Measurements from ENCODE around the gene DOP1B. TPM values are rescaled to one million over a fixed set of nuclear protein-coding genes. Genes with fewer than 3 reads are reported as not detected.

Gene DOP1B
- total RNA-seq, 1 donor, result 16.3 TPM

DNA sequence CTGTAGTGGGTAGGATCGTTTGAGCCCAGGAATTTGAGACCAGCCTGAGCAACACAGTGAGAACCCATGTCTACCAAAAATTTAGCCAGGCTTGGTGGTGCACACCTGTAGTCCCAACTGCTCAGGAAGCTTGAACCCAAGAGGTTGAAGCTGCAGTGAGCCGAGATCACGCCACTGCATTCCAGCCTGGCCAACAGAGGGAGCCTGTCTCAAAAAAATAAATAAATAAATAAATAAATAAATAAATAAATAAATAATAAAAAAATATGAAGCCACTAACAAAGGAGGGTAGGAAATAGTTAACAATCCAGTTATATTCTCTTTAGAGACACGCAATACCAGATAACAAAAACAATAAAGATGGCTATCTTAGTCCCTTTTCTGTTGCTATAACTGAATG lies 33.6 kb upstream of the DOP1B start:
- no peak overlapping the region for H3K4me2 ChIP-seq (ENCODE audit: insufficient read depth, low read length)
- no peaks in the 10 kb centered on the region for H3K36me3 ChIP-seq (ENCODE audit: insufficient read depth, low read length)
- no peaks in the 10 kb centered on the region for H3K27me3 ChIP-seq (ENCODE audit: insufficient read depth, low read length)
- H4K20me1 ChIP-seq (ENCODE audit: insufficient read depth, low read length), result no peaks in the 10 kb centered on the region
- TF ChIP-seq, protein P1, sequence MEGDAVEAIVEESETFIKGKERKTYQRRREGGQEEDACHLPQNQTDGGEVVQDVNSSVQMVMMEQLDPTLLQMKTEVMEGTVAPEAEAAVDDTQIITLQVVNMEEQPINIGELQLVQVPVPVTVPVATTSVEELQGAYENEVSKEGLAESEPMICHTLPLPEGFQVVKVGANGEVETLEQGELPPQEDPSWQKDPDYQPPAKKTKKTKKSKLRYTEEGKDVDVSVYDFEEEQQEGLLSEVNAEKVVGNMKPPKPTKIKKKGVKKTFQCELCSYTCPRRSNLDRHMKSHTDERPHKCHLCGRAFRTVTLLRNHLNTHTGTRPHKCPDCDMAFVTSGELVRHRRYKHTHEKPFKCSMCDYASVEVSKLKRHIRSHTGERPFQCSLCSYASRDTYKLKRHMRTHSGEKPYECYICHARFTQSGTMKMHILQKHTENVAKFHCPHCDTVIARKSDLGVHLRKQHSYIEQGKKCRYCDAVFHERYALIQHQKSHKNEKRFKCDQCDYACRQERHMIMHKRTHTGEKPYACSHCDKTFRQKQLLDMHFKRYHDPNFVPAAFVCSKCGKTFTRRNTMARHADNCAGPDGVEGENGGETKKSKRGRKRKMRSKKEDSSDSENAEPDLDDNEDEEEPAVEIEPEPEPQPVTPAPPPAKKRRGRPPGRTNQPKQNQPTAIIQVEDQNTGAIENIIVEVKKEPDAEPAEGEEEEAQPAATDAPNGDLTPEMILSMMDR (IDR thresholded peaks at IDR 0.05; ENCODE audit: extremely low read depth, low read depth, low read length), result peak; percentile 43
- no peak overlapping the region for H3K4me3 ChIP-seq (ENCODE audit: insufficient read depth, low read length)
- no peak overlapping the region for H2AFZ ChIP-seq (ENCODE audit: low read length)
- no peak for DNase-seq (ENCODE audit: insufficient read length, low spot score, missing footprints)
- H3K9me3 ChIP-seq (ENCODE audit: low read depth, low read length), result no peaks in the 10 kb centered on the region
- H3K4me1 ChIP-seq (ENCODE audit: insufficient read depth, low read length), result no peaks in the 10 kb centered on the region
- H3K79me2 ChIP-seq (ENCODE audit: insufficient read depth, low read length), result no peaks in the 10 kb centered on the region
- H3K27ac ChIP-seq (ENCODE audit: low read depth, low read length), result no peak overlapping the region

DNA sequence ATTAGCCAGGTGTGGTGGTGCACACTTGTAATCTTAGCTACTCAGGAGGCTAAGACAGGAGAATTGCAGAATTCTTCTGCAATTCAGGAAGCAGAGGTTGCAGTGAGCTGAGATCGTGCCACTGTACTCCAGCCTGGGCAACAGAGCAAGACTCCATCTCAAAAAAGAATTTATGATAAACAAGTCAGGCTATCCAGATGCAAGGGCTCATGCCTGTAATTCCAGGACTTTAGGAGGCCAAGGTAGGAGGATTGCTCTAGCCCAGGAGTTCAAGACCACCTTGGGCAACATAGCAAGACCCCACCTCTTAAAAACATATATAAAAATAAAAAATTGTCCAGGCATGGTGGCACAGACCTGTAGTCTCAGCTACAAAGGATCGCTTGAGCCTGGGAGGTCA lies 32.2 kb upstream of the DOP1B start:
- Histone ChIP-seq H3K9me3 (ENCODE audit: low read depth, low read length) (no peaks in the 10 kb centered on the region), H4K20me1 (ENCODE audit: insufficient read depth, low read length) (no peaks in the 10 kb centered on the region), H3K27ac (ENCODE audit: low read depth, low read length) (no peak overlapping the region), H3K79me2 (ENCODE audit: insufficient read depth, low read length) (no peaks in the 10 kb centered on the region), H3K4me3 (ENCODE audit: insufficient read depth, low read length) (no peak overlapping the region), H3K4me2 (ENCODE audit: insufficient read depth, low read length) (no peak overlapping the region), H2AFZ (ENCODE audit: low read length) (no peak overlapping the region), H3K27me3 (ENCODE audit: insufficient read depth, low read length) (no peaks in the 10 kb centered on the region), H3K36me3 (ENCODE audit: insufficient read depth, low read length) (no peaks in the 10 kb centered on the region), H3K4me1 (ENCODE audit: insufficient read depth, low read length) (no peaks in the 10 kb centered on the region)
- TF ChIP-seq, protein P1 (IDR thresholded peaks at IDR 0.05; ENCODE audit: extremely low read depth, low read depth, low read length), result no peak
- no peak for DNase-seq (ENCODE audit: insufficient read length, low spot score, missing footprints)

DNA sequence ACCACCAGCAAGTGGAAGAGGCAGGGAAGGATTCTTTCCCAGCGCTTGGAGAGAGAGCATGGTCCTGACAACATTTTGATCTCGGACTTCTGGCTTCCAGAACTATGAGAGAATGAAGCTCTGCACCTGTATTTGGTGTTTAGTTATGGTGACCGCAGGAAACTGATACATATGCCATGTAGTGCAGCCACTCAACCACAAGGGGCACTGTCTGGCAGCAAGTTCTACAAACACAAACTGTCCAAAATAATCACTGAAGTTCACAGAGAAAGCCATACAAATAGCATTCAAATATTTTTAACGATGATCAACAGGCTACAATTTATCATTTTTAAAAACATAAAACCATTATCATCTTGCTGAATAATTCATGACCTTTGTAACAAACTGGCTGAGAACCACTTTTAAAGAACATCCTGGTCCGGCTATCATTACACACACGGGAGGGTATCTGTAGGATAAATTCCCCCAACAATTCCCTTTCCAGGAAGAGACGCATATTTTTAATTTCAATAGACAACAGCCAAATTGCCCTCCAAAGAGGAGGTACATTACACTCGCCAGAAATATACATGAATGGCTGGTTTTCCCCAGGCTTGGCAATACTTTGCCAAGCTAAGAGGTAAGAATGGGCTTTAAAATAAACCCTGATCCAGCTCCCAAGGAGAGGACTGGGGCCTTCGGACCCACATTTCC lies 31.0 kb upstream of the DOP1B start:
- Histone ChIP-seq H3K4me2 (ENCODE audit: insufficient read depth, low read length) (no peak overlapping the region), H3K79me2 (ENCODE audit: insufficient read depth, low read length) (no peaks in the 10 kb centered on the region), H3K4me3 (ENCODE audit: insufficient read depth, low read length) (no peak overlapping the region), H3K27me3 (ENCODE audit: insufficient read depth, low read length) (no peaks in the 10 kb centered on the region), H3K9me3 (ENCODE audit: low read depth, low read length) (no peaks in the 10 kb centered on the region), H4K20me1 (ENCODE audit: insufficient read depth, low read length) (no peaks in the 10 kb centered on the region), H3K27ac (ENCODE audit: low read depth, low read length) (no peak overlapping the region), H2AFZ (ENCODE audit: low read length) (no peak overlapping the region), H3K4me1 (ENCODE audit: insufficient read depth, low read length) (no peaks in the 10 kb centered on the region), H3K36me3 (ENCODE audit: insufficient read depth, low read length) (no peaks in the 10 kb centered on the region)
- TF ChIP-seq, protein P1 (IDR thresholded peaks at IDR 0.05; ENCODE audit: extremely low read depth, low read depth, low read length), result peak; percentile 97
- DNase-seq (ENCODE audit: insufficient read length, low spot score, missing footprints), result peak; percentile 90

DNA sequence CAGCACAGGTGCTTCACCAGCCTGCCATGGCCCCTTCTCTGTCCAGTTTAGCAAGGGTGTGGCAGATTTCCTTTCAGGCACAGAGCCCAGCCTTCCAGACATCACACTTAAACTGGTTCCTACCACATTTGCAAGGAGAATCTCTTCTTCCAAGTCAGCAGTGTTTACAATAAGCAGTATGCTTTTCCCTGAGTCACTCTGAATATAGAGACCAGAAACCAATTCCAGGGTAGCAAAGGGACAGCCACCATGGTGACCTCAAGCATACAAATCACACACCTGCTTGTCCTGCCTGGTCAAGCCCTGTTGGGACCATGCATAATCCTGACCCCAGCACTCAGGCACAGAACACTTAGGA lies 30.4 kb upstream of the DOP1B start:
- TF ChIP-seq, protein P1 (IDR thresholded peaks at IDR 0.05; ENCODE audit: extremely low read depth, low read depth, low read length), result no peak
- no peaks in the 10 kb centered on the region for H3K27me3 ChIP-seq (ENCODE audit: insufficient read depth, low read length)
- no peaks in the 10 kb centered on the region for H3K9me3 ChIP-seq (ENCODE audit: low read depth, low read length)
- H3K4me1 ChIP-seq (ENCODE audit: insufficient read depth, low read length), result no peaks in the 10 kb centered on the region
- no peak overlapping the region for H3K4me3 ChIP-seq (ENCODE audit: insufficient read depth, low read length)
- DNase-seq (ENCODE audit: insufficient read length, low spot score, missing footprints), result peak; percentile 77
- H3K27ac ChIP-seq (ENCODE audit: low read depth, low read length), result no peak overlapping the region
- H4K20me1 ChIP-seq (ENCODE audit: insufficient read depth, low read length), result no peaks in the 10 kb centered on the region
- no peak overlapping the region for H2AFZ ChIP-seq (ENCODE audit: low read length)
- no peak overlapping the region for H3K4me2 ChIP-seq (ENCODE audit: insufficient read depth, low read length)
- no peaks in the 10 kb centered on the region for H3K79me2 ChIP-seq (ENCODE audit: insufficient read depth, low read length)
- no peaks in the 10 kb centered on the region for H3K36me3 ChIP-seq (ENCODE audit: insufficient read depth, low read length)
